ENCODE data around the gene DPYSL5.

GRCh38 chr2:26838121-26838906 is 9.6 kb upstream of the DPYSL5 start:
- TF ChIP-seq BHLHE40 (IDR thresholded peaks at IDR 0.05; ENCODE audit: borderline replicate concordance), result no peak
- no peak for TF ChIP-seq NFRKB (IDR thresholded peaks at IDR 0.05)
- TF ChIP-seq SP1 (IDR thresholded peaks at IDR 0.05), result no peak
- TF ChIP-seq LEF1 (IDR thresholded peaks at IDR 0.05; ENCODE audit: borderline replicate concordance), result no peak
- no peak for TF ChIP-seq L3MBTL2 (conservative IDR thresholded peaks at IDR 0.05)
- TF ChIP-seq ELF4 (IDR thresholded peaks at IDR 0.05), result no peak
- no peak for TF ChIP-seq TARDBP (IDR thresholded peaks at IDR 0.05)
- no peak for TF ChIP-seq FOXA1 (IDR thresholded peaks at IDR 0.05)
- TF ChIP-seq SUZ12 (IDR thresholded peaks at IDR 0.05), result no peak
- no peak for TF ChIP-seq HDGF (IDR thresholded peaks at IDR 0.05; ENCODE audit: borderline replicate concordance)
- TF ChIP-seq FOXK2 (IDR thresholded peaks at IDR 0.05), result no peak
- no peak for TF ChIP-seq ZNF384 (IDR thresholded peaks at IDR 0.05)
- TF ChIP-seq FOXM1 (IDR thresholded peaks at IDR 0.05; ENCODE audit: borderline replicate concordance), result no peak

All from HEK293T (cell line).